GM23338 (cell line): ENCODE measurements around the gene PBXIP1. TPM values are rescaled to one million over a fixed set of nuclear protein-coding genes. Genes with fewer than 3 reads are reported as not detected.

ENCODE experiments used
- ATAC-seq: fragments of 200-7000 bp; cut with Tn5 transposase; 3 replicates; pipeline ENCODE4 v1.9.1; 2020
- DNase-seq: peaks from one replicate; pipeline ENCODE4 v3.0.0-alpha.2; 2015; ENCODE audit warnings: low spot score
- H2AFZ ChIP-seq: fragments of 200-600 bp; sonication (generic); 2 replicates; pipeline ENCODE4 v1.8.0; 2016; ENCODE audit warnings: antibody characterized with exemption, mild to moderate bottlenecking, moderate library complexity
- H3F3A ChIP-seq: fragments of 200-600 bp; sonication (generic); replicated peaks from 2 replicates; pipeline ENCODE4 v1.8.0; 2017; ENCODE audit warnings: antibody characterized with exemption, mixed run types, low read depth
- H3K27ac ChIP-seq: fragments of 200-600 bp; sonication (generic); 2 replicates; pipeline ENCODE4 v1.6.1; 2016; ENCODE audit warnings: low read depth
- H3K27me3 ChIP-seq: fragments of 200-600 bp; sonication (generic); 2 replicates; pipeline ENCODE4 v1.8.0; 2016; ENCODE audit warnings: mild to moderate bottlenecking, mixed run types, moderate library complexity; ENCODE audit not compliant: insufficient read depth
- H3K36me3 ChIP-seq: fragments of 200-600 bp; sonication (generic); 2 replicates; pipeline ENCODE4 v1.8.0; 2016; ENCODE audit warnings: mild to moderate bottlenecking; ENCODE audit not compliant: insufficient read depth
- H3K4me1 ChIP-seq: fragments of 200-600 bp; sonication (generic); 2 replicates; pipeline ENCODE4 v1.8.0; 2016; ENCODE audit warnings: mild to moderate bottlenecking, moderate library complexity; ENCODE audit not compliant: insufficient read depth
- H3K4me2 ChIP-seq: fragments of 200-600 bp; sonication (generic); 2 replicates; pipeline ENCODE4 v1.7.1; 2017; ENCODE audit warnings: mixed run types
- H3K4me3 ChIP-seq: fragments of 200-600 bp; sonication (generic); 2 replicates; pipeline ENCODE4 v1.6.1; 2016; ENCODE audit warnings: mixed run types
- H3K79me2 ChIP-seq: fragments of 200-600 bp; sonication (generic); replicated peaks from 2 replicates; pipeline ENCODE4 v1.8.0; 2017; ENCODE audit warnings: mild to moderate bottlenecking; ENCODE audit not compliant: insufficient read depth
- H3K9me2 ChIP-seq: fragments of 200-600 bp; sonication (generic); 2 replicates; pipeline ENCODE4 v1.8.0; 2017; ENCODE audit not compliant: insufficient read depth
- H4K20me1 ChIP-seq: fragments of 200-600 bp; sonication (generic); replicated peaks from 2 replicates; pipeline ENCODE4 v1.8.0; 2017; ENCODE audit warnings: mild to moderate bottlenecking; ENCODE audit not compliant: insufficient read depth
- H3K27ac Mint-ChIP-seq: 2 replicates; pipeline ENCODE4 v1.8.0; 2020; ENCODE audit warnings: inconsistent platforms, mild to moderate bottlenecking, moderate library complexity, mixed read lengths
- H3K27me3 Mint-ChIP-seq: 3 replicates; pipeline ENCODE4 v1.8.0; 2022; ENCODE audit warnings: low read depth, mild to moderate bottlenecking, moderate library complexity, mixed read lengths, inconsistent platforms; ENCODE audit not compliant: insufficient read depth, poor library complexity
- H3K36me3 Mint-ChIP-seq: 3 replicates; pipeline ENCODE4 v1.8.0; 2021; ENCODE audit warnings: low read depth, mild to moderate bottlenecking, inconsistent platforms, moderate library complexity, mixed read lengths
- H3K4me1 Mint-ChIP-seq: 3 replicates; pipeline ENCODE4 v1.8.0; 2020; ENCODE audit warnings: mild to moderate bottlenecking, inconsistent platforms, mixed read lengths
- H3K4me3 Mint-ChIP-seq: 3 replicates; pipeline ENCODE4 v1.8.0; 2021; ENCODE audit warnings: moderate library complexity, mild to moderate bottlenecking, inconsistent platforms, mixed read lengths
- H3K9me3 Mint-ChIP-seq: 3 replicates; pipeline ENCODE4 v1.8.0; 2020; ENCODE audit warnings: moderate library complexity, mild to moderate bottlenecking, inconsistent platforms, mixed read lengths
- CREB1 ChIP-seq: fragments of 250-450 bp; sonication (Bioruptor Pico); IDR thresholded peaks from 2 replicates; pipeline ENCODE4 v1.5.0; 2020; ENCODE audit warnings: low read depth, mild to moderate bottlenecking, moderate library complexity
- JUNB ChIP-seq: IDR thresholded peaks from one replicate; pipeline ENCODE4 v1.6.1; 2016; ENCODE audit warnings: antibody characterized with exemption; ENCODE audit not compliant: unreplicated experiment
- NANOG ChIP-seq: IDR thresholded peaks from 2 replicates; pipeline ENCODE4 v1.6.1; 2016; ENCODE audit warnings: antibody characterized with exemption, borderline replicate concordance
- POLR2AphosphoS5 ChIP-seq: IDR thresholded peaks from 2 replicates; pipeline ENCODE4 v1.6.1; 2016; ENCODE audit warnings: antibody characterized with exemption, low read depth
- STAT1 ChIP-seq: IDR thresholded peaks from one replicate; pipeline ENCODE4 v1.6.1; 2016; ENCODE audit warnings: antibody characterized with exemption; ENCODE audit not compliant: unreplicated experiment
- polyA plus RNA-seq: library from polyadenylated mRNA; unstranded; fragments of >200 nt; fragmentation: Nextera tagmentation; extraction: Ambion mirVana; gene quantifications from 2 replicates; pipeline ENCODE4 v1.2.1, GENCODE V29; 2016
- total RNA-seq: library from RNA; depleted of rRNA; stranded (reverse); fragments of >200 nt; shearing (Covaris generic); gene quantifications from 2 replicates; pipeline ENCODE4 v1.2.3, GENCODE V29; 2014
- TF ChIP-seq, protein P1 (sequence below): IDR thresholded peaks from one replicate; pipeline ENCODE4 v1.6.1; 2018; ENCODE audit warnings: antibody characterized with exemption; ENCODE audit not compliant: unreplicated experiment
- TF ChIP-seq, protein P2 (sequence below), 2 experiments: fragments of 200-600 bp in 1 of 2; sonication (generic) in 1 of 2; conservative IDR thresholded peaks; 2 replicates each; pipeline versions ENCODE4 v1.5.1 to v1.6.1; 2016 to 2017; ENCODE audit warnings: antibody characterized with exemption in 2 of 2, low read depth in 2 of 2, mild to moderate bottlenecking in 2 of 2, moderate library complexity in 1 of 2
- TF ChIP-seq, protein P3 (sequence below): IDR thresholded peaks from 2 replicates; pipeline ENCODE4 v1.6.1; 2016; ENCODE audit warnings: antibody characterized with exemption

PBXIP1 gene
- total and polyA plus RNA-seq, 2 experiments from 2014 or later, result 7.0 to 31.8 TPM

- DNase-seq (peak; percentile 98), ATAC-seq (peak; percentile 19)
- H3K27me3 ChIP-seq, result no peaks in the 10 kb centered on the region
- H3K36me3 ChIP-seq, result peaks cover 2% of the 10 kb centered on the region; the same call in 1 of the 2 replicates
- H3K27ac Mint-ChIP-seq, result no peak overlapping the region
- H3F3A ChIP-seq, result peaks cover 20% of the 10 kb centered on the region
- peak overlapping the region; percentile 82 for H3K4me3 ChIP-seq
- H3K79me2 ChIP-seq, result peaks cover 62% of the 10 kb centered on the region
- H3K4me2 ChIP-seq, result peak overlapping the region; percentile 90
- H3K27ac ChIP-seq, result peak overlapping the region; percentile 100
- no peaks in the 10 kb centered on the region for H3K9me2 ChIP-seq
- peaks cover 15% of the 10 kb centered on the region for H3K27me3 Mint-ChIP-seq
- no peak overlapping the region for H3K4me3 Mint-ChIP-seq
- H3K4me1 ChIP-seq, result peaks cover 34% of the 10 kb centered on the region
- H3K9me3 Mint-ChIP-seq, result peaks cover 3% of the 10 kb centered on the region; the same call in 1 of the 3 replicates
- peaks cover 32% of the 10 kb centered on the region for H3K4me1 Mint-ChIP-seq
- no peak overlapping the region for H2AFZ ChIP-seq
- H3K36me3 Mint-ChIP-seq, result peaks cover 35% of the 10 kb centered on the region
- peaks cover 25% of the 10 kb centered on the region for H4K20me1 ChIP-seq
- TF ChIP-seq, protein P1, sequence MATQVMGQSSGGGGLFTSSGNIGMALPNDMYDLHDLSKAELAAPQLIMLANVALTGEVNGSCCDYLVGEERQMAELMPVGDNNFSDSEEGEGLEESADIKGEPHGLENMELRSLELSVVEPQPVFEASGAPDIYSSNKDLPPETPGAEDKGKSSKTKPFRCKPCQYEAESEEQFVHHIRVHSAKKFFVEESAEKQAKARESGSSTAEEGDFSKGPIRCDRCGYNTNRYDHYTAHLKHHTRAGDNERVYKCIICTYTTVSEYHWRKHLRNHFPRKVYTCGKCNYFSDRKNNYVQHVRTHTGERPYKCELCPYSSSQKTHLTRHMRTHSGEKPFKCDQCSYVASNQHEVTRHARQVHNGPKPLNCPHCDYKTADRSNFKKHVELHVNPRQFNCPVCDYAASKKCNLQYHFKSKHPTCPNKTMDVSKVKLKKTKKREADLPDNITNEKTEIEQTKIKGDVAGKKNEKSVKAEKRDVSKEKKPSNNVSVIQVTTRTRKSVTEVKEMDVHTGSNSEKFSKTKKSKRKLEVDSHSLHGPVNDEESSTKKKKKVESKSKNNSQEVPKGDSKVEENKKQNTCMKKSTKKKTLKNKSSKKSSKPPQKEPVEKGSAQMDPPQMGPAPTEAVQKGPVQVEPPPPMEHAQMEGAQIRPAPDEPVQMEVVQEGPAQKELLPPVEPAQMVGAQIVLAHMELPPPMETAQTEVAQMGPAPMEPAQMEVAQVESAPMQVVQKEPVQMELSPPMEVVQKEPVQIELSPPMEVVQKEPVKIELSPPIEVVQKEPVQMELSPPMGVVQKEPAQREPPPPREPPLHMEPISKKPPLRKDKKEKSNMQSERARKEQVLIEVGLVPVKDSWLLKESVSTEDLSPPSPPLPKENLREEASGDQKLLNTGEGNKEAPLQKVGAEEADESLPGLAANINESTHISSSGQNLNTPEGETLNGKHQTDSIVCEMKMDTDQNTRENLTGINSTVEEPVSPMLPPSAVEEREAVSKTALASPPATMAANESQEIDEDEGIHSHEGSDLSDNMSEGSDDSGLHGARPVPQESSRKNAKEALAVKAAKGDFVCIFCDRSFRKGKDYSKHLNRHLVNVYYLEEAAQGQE, result peak; percentile 24
- TF ChIP-seq STAT1 (no peak), JUNB (no peak), NANOG (no peak), POLR2AphosphoS5 (peak; percentile 94), CREB1 (CRISPR knock-in tag) (peak; percentile 49)
- TF ChIP-seq, protein P2, sequence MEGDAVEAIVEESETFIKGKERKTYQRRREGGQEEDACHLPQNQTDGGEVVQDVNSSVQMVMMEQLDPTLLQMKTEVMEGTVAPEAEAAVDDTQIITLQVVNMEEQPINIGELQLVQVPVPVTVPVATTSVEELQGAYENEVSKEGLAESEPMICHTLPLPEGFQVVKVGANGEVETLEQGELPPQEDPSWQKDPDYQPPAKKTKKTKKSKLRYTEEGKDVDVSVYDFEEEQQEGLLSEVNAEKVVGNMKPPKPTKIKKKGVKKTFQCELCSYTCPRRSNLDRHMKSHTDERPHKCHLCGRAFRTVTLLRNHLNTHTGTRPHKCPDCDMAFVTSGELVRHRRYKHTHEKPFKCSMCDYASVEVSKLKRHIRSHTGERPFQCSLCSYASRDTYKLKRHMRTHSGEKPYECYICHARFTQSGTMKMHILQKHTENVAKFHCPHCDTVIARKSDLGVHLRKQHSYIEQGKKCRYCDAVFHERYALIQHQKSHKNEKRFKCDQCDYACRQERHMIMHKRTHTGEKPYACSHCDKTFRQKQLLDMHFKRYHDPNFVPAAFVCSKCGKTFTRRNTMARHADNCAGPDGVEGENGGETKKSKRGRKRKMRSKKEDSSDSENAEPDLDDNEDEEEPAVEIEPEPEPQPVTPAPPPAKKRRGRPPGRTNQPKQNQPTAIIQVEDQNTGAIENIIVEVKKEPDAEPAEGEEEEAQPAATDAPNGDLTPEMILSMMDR (conservative IDR thresholded peaks at IDR 0.05; ENCODE audit: low read depth in 2 of 2), result no peak
- TF ChIP-seq, protein P3, sequence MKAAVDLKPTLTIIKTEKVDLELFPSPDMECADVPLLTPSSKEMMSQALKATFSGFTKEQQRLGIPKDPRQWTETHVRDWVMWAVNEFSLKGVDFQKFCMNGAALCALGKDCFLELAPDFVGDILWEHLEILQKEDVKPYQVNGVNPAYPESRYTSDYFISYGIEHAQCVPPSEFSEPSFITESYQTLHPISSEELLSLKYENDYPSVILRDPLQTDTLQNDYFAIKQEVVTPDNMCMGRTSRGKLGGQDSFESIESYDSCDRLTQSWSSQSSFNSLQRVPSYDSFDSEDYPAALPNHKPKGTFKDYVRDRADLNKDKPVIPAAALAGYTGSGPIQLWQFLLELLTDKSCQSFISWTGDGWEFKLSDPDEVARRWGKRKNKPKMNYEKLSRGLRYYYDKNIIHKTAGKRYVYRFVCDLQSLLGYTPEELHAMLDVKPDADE, result peak; percentile 88
Measured at GRCh38 chr1:154972517-154973343, 16.8 kb upstream of the PBXIP1 start.

DNA sequence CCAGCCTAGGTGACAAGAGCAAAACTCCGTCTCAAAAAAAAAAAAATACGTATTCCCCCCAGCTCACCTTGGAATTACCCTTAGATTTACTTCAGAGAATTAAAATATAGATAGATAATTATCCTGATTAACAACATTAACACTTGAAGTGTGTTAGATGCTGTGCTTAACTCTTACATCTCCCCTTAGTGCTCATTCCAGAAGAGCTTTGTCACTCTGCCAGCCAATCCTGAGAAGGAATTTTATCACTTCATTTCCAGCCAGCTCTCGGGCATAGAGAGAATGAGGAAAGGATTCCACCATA is 16.3 kb upstream of the PBXIP1 start:
- H3K4me1 Mint-ChIP-seq, result peaks cover 36% of the 10 kb centered on the region
- Histone ChIP-seq H3F3A (peaks cover 20% of the 10 kb centered on the region), H3K36me3 (peaks cover 5% of the 10 kb centered on the region), H3K27ac (peak overlapping the region; percentile 97), H2AFZ (no peak overlapping the region), H3K27me3 (no peaks in the 10 kb centered on the region), H3K9me2 (no peaks in the 10 kb centered on the region), H4K20me1 (peaks cover 21% of the 10 kb centered on the region), H3K4me3 (peak overlapping the region; percentile 82), H3K4me1 (peaks cover 30% of the 10 kb centered on the region), H3K79me2 (peaks cover 62% of the 10 kb centered on the region), H3K4me2 (peak overlapping the region; percentile 90)
- DNase-seq (no peak), ATAC-seq (no peak)
- H3K9me3 Mint-ChIP-seq, result peaks cover 3% of the 10 kb centered on the region; the same call in 1 of the 3 replicates
- peaks cover 35% of the 10 kb centered on the region for H3K36me3 Mint-ChIP-seq
- H3K4me3 Mint-ChIP-seq, result no peak overlapping the region
- peaks cover 14% of the 10 kb centered on the region for H3K27me3 Mint-ChIP-seq
- H3K27ac Mint-ChIP-seq, result no peak overlapping the region
- TF ChIP-seq, protein P2 (conservative IDR thresholded peaks at IDR 0.05; ENCODE audit: low read depth in 2 of 2), result no peak
- no peak for TF ChIP-seq JUNB
- TF ChIP-seq STAT1, result no peak
